Measurements from ENCODE around the gene SAMD4B. TPM values are rescaled to one million over a fixed set of nuclear protein-coding genes. Genes with fewer than 3 reads are reported as not detected.
A peak's percentile ranks its signal among the peaks of the same experiment; 100 is the strongest.

The SAMD4B gene
- total and polyA plus RNA-seq, 10 of the 15 experiments (the other 5 are each of a cell fraction or from before 2014, with no cell fraction given): 2.4 to 43.3 (median 23.9) TPM

- TF ChIP-seq NBN (IDR thresholded peaks at IDR 0.05): peak; percentile 10; the same call in 1 of the 2 replicates
- no peak for TF ChIP-seq TBL1XR1 (IDR thresholded peaks at IDR 0.05; ENCODE audit: low read depth, low read length)
- no peak for TF ChIP-seq YBX1 (IDR thresholded peaks at IDR 0.05)
- no peak for TF ChIP-seq TAF1 (IDR thresholded peaks at IDR 0.05; ENCODE audit: borderline replicate concordance, low read depth, low read length)
- no peak for TF ChIP-seq RBBP5 (conservative IDR thresholded peaks at IDR 0.05)
- no peak for TF ChIP-seq SUZ12 (IDR thresholded peaks at IDR 0.05; ENCODE audit: unreplicated experiment)
- TF ChIP-seq TCF12 (IDR thresholded peaks at IDR 0.05; ENCODE audit: low read depth, low read length): no peak
- TF ChIP-seq ATF3 (IDR thresholded peaks at IDR 0.05; ENCODE audit: borderline replicate concordance, extremely low read depth, low read depth, low read length): no peak
- TF ChIP-seq SMARCA5 (IDR thresholded peaks at IDR 0.05): 0 out of 2 replicates have a peak, but pooled peaks have one; percentile 2
- TF ChIP-seq GATAD2B (conservative IDR thresholded peaks at IDR 0.05; ENCODE audit: low read depth): 0 out of 2 replicates have a peak, but pooled peaks have one; percentile 55
- TF ChIP-seq CTCF (IDR thresholded peaks at IDR 0.05 in 2 of 3, conservative IDR thresholded peaks at IDR 0.05 in 1 of 3; ENCODE audit: control insufficient read depth in 2 of 3, extremely low read depth in 1 of 3, insufficient read depth in 1 of 3, low read depth in 3 of 3, low read length in 3 of 3): 0 out of 6 replicates have a peak, but pooled peaks of 1 of the 3 experiments have one; percentile 85
- no peak for TF ChIP-seq CEBPB (IDR thresholded peaks at IDR 0.05; ENCODE audit: borderline replicate concordance in 1 of 2, low read depth in 2 of 2, low read length in 2 of 2)
Measured at GRCh38 chr19:39412867-39413271, 70.6 kb downstream of the SAMD4B start (continued).
